ENCODE data around the gene LBX1. TPM values are rescaled to one million over a fixed set of nuclear protein-coding genes. Genes with fewer than 3 reads are reported as not detected.

Gene LBX1
- total and polyA plus RNA-seq, 2 donors (not counting 3 experiments of a cell fraction or from before 2014, with no cell fraction given) = not detected

- no peak overlapping the region for H2AFZ ChIP-seq (ENCODE audit: low read depth, low read length)
- TF ChIP-seq MYC (IDR thresholded peaks at IDR 0.05; ENCODE audit: low read depth, low read length) (no peak), JUN (IDR thresholded peaks at IDR 0.05; ENCODE audit: borderline replicate concordance, insufficient read depth, insufficient read length, low read depth) (no peak), FOS (IDR thresholded peaks at IDR 0.05; ENCODE audit: borderline replicate concordance, insufficient read depth, low read length) (no peak), EZH2 (IDR thresholded peaks at IDR 0.05; ENCODE audit: borderline replicate concordance, low read depth, low read length, severe bottlenecking) (no peak)
- TF ChIP-seq, protein P1, sequence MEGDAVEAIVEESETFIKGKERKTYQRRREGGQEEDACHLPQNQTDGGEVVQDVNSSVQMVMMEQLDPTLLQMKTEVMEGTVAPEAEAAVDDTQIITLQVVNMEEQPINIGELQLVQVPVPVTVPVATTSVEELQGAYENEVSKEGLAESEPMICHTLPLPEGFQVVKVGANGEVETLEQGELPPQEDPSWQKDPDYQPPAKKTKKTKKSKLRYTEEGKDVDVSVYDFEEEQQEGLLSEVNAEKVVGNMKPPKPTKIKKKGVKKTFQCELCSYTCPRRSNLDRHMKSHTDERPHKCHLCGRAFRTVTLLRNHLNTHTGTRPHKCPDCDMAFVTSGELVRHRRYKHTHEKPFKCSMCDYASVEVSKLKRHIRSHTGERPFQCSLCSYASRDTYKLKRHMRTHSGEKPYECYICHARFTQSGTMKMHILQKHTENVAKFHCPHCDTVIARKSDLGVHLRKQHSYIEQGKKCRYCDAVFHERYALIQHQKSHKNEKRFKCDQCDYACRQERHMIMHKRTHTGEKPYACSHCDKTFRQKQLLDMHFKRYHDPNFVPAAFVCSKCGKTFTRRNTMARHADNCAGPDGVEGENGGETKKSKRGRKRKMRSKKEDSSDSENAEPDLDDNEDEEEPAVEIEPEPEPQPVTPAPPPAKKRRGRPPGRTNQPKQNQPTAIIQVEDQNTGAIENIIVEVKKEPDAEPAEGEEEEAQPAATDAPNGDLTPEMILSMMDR (IDR thresholded peaks at IDR 0.05; ENCODE audit: extremely low read depth in 1 of 2, insufficient read depth in 1 of 2, low read depth in 1 of 2, low read length in 2 of 2) = no peak
- no peaks in the 10 kb centered on the region for H3K9me1 ChIP-seq (replicated peaks; ENCODE audit: control insufficient read depth, extremely low read depth, insufficient read depth, low read length)
- ChIA-PET CTCF (interaction anchor here (1.1 kb wide), 1 partner anchor 24 kb away, joined by 4 read pairs; no protein-coding TSS in a partner anchor), POLR2A (no interaction called here)
- peaks cover 2 to 3% of the 10 kb centered on the region in 2 experiments for H3K27me3 ChIP-seq (ENCODE audit: control insufficient read depth in 2 of 2, insufficient read depth in 2 of 2, low read length in 2 of 2)
- no peaks in the 10 kb centered on the region for H3K9me3 ChIP-seq (replicated peaks; ENCODE audit: control insufficient read depth, insufficient read depth, low read length)
- no peaks in the 10 kb centered on the region for H4K20me1 ChIP-seq (replicated peaks; ENCODE audit: control insufficient read depth, extremely low read depth, insufficient read depth, low read length)
- no TSS peak for BruUV-seq (replicated peaks)
- no peak overlapping the region for H3K27ac ChIP-seq (ENCODE audit: insufficient read depth, low read depth, low read length)
- intact Hi-C loops (cut with micrococcal nuclease) (no loop called here), dilution Hi-C loops (cut with MboI; ENCODE audit: extremely low pct_ligation_motif_present, low sequenced_read_pairs) (no loop called here)
- no peaks in the 10 kb centered on the region for H3K4me1 ChIP-seq (ENCODE audit: control insufficient read depth, extremely low read depth, insufficient read depth, low read length)
- no peak overlapping the region for H3K4me3 ChIP-seq (replicated peaks in 1 of 3; ENCODE audit: insufficient read depth in 1 of 3, low read depth in 1 of 3, low read length in 3 of 3)
- FAIRE-seq = no peak
- H3K36me3 ChIP-seq (ENCODE audit: control insufficient read depth in 2 of 2, extremely low read depth in 1 of 2, insufficient read depth in 2 of 2, low read length in 2 of 2) = no peaks in the 10 kb centered on the region
- H3K79me2 ChIP-seq (ENCODE audit: control insufficient read depth, insufficient read depth, low read length) = no peaks in the 10 kb centered on the region
- no peak overlapping the region for H3K4me2 ChIP-seq (ENCODE audit: insufficient read depth, low read length)
- DNase-seq (ENCODE audit: low read depth, low spot score) = no peak
- no peak overlapping the region for H3K9ac ChIP-seq (replicated peaks; ENCODE audit: extremely low read depth, insufficient read depth, low read length)
These were observed 39.5 kb downstream of the LBX1 start for GRCh38 chr10:101189461-101190401.
